ELR (cell line): ENCODE measurements around the gene FGD3.

Experiments
- DNase-seq: peaks from one replicate; pipeline ENCODE4 v3.0.0-alpha.2; 2015; ENCODE audit warnings: low read depth

The FGD3 gene

GRCh38 chr9:93028448-93029006 lies 81.2 kb downstream of the FGD3 start:
- DNase-seq, result no peak

GRCh38 chr9:93030642-93031628 lies 83.6 kb downstream of the FGD3 start:
- no peak for DNase-seq

DNA sequence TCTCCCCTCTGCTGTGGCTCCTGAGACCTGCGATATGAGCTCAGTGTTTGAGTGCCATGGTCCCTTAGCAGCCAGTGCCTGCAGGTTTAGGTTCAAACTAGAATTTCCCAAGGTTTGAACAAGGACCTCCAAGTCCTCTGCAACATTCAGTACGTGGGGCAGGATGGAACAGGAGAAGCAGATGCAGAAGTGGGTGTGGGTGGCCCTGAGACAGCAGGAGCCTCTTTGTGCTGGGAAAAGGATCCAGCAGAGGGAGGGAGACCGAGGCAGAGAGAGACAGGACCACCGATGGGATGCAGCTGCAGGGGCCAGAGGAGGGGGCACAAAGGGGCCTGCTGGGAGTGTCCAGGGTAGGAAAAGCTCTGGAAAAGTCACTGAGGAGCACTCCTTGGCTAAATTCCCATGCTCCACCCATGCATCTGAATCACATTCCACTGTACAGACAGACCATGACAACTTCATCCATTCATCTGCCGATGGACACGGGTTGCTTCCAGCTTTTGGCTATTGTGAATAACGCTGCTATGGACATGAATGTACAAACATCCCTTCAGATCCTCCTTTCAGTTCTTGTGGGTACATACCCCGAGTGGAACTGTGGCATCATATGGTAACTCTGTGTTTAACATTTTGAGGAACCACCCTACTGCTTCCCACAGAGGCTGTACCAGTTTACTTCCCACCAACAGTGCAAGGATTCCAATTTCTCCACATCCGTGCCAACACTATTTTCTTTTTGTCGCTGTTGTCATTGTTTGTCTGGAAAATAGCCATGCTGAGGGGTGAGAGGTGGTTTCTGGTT lies 84.5 kb downstream of the FGD3 start:
- no peak for DNase-seq

GRCh38 chr9:93032545-93032944 lies 85.2 kb downstream of the FGD3 start:
- DNase-seq, result no peak

DNA sequence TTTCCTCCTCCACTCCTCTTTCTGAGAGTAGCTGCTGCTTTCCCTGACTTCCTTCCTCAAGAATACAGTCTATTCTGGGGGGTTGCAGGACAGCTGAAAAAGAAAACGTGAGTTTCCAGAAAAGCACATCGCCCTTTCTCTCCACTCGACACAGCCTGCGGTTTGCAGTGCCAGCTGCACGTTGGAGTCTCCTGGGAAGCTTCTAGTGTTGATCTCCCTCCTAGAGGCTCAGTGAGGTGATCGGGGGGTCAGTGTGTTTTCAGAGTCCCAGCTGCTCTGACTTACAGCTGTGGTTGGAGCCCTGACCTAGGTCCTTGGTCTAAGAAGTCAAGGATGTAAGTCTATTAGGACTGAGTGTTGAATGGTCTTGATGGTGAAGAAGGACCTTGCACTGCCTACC lies 86.2 kb downstream of the FGD3 start:
- DNase-seq, result no peak

GRCh38 chr9:93035106-93035660 lies 87.9 kb downstream of the FGD3 start:
- DNase-seq, result no peak

GRCh38 chr9:93035821-93036351 lies 88.6 kb downstream of the FGD3 start:
- DNase-seq, result no peak

- no peak for DNase-seq
These were observed 89.7 kb downstream of the FGD3 start for GRCh38 chr9:93036887-93037475.

- no peak for DNase-seq
These were observed 90.2 kb downstream of the FGD3 start for GRCh38 chr9:93037476-93037971.

GRCh38 chr9:93038918-93039317 lies 91.6 kb downstream of the FGD3 start:
- DNase-seq, result no peak

GRCh38 chr9:93039456-93039855 lies 92.1 kb downstream of the FGD3 start:
- no peak for DNase-seq

DNA sequence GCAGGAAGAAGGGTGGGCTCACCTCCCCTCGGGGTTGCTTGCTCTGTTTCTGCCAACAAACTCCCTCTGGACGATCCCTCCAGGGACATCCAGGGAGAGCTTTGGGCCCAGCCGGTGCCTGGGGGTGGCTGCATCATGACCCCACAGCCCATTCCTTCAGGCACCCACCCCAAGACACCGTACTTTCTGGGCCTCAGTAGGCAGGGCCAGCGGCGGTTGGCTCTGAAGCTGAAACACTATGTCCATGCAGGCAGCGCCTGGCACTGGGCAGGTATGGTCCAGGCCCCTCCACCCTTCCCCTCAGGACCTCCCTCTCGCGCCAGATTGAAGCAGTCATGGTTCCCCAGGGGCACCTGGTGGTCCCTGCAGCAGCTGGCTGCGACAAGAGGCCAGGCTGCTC lies 92.7 kb downstream of the FGD3 start:
- DNase-seq, result no peak

DNA sequence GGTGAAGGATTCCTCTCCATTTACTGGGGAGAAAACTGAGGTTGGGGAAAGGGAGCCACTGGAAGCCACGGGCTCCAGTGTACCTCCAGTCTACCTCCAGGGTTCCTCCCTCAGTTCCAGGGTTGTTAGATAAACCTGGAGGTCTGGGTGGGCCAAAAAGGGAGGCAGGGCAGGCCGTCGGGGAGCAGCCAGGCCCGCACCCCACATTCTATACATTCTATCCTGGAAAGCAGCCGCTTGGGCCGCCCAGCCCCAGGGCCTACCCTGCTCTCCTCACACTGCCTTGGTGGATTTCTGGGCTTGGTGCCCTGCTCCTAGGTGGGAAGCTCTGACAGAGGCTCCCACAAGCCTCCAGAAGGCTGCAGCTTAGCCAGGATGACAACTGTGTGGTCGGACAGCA lies 93.1 kb downstream of the FGD3 start:
- DNase-seq, result no peak

DNA sequence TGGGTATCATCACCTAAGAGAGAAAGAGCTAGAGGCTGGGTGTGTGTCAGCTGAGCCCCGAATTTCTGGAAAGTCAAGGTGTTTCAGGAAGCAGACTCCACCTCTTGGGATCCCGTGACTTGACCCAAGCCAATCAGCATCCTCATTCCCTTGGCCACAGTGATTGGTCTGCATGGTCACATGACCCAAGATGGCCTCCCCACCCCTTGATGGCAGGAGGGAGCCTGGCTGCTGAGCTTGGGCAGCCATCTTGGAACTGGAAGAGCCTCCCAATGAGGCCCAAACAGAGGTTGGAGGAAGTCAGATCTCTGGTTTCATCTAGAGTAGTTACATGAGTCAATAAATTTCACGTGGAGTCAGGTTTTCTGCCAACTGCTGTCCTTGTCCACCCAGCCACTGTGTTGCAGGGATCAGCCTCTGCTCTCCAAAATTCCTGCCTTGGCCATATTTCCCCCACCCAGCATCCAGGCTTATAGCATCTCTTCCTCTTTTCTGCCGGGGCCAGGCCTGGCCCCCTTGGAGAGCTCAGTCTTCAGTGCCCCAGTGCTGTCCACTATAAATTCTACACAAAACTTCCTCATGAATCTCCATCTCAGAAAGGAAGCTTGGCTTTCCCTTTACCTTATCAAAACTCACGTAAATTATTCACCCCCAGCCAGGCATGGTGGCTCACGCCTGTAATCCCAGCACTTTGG lies 93.9 kb downstream of the FGD3 start:
- DNase-seq, result peak; percentile 20

DNA sequence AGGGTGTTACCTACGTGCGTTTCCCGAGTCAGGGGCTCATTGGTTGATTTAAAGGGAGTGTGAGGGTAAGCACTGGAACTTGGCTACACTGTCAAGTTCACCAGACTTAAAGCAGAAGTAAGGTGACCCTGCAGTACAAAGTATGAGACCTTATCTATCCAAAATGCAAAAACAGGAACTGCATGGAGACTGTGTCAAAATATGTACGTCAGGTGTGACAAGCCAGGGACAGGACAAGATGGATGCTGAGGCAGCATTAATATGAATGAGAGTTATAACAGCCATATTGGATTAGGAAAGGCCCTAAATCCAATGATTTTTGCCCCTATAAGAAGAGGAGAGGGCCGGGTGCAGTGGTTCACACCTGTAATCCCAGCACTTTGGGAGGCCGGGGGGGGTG lies 95.8 kb downstream of the FGD3 start:
- DNase-seq, result no peak

- DNase-seq, result no peak
These were observed 98.2 kb downstream of the FGD3 start for GRCh38 chr9:93045521-93045920.

GRCh38 chr9:93048566-93049448 lies 101.5 kb downstream of the FGD3 start:
- no peak for DNase-seq

DNA sequence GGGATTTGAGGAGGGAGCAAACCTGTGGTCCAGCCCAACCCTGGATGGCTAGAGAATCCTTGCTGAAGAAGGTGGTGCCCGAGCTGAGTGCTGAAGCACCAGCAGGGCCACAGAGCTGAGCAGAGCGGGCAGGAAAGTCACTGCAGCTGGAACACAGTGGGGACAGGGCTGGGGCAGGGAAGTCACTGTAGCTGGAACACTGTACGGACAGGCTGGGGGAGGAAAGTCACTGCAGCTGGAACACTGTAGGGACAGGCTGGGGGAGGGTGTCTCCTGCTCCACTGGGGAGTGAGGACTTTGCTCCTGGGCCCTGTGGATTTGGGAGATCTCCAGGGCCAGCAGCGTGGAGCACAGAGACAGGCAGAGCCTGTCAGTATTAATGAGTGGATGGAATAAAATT lies 102.2 kb downstream of the FGD3 start:
- DNase-seq, result no peak

DNA sequence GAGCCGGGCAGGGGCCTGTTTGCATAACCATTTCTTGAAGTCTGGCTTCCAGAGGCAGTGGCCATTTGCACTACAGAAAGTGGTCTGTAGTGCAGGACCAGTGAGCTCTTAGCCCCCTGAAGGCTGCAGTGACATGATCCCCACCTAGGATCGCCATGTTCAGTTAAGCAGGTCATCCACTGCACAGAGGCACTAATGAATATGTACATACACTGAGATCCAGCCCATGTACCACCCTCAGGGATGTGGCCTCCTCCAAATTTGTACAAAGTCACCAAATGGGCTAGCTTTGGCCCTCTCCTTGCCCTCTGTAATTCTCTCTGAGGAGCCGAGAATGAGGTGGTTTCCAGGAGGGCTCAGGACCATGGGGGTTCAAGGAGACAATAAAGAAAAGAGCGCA lies 102.9 kb downstream of the FGD3 start:
- no peak for DNase-seq

- DNase-seq, result no peak
These were observed 104.4 kb downstream of the FGD3 start for GRCh38 chr9:93051680-93052089.
